Cardiac fibroblast (primary cell): ENCODE data around the gene RYR1.

Source experiments
- DNase-seq, 2 donors: peaks; one replicate each; pipeline versions ENCODE4 v3.0.0 to v3.0.0-alpha.2; 2010; ENCODE audit warnings: low read depth in 2 of 2
- H3K4me3 ChIP-seq, 2 donors: replicated peaks in 1 of 2; 1 replicate in 1 of 2; 2 replicates in 1 of 2; pipeline ENCODE4 v1.5.1; 2011; ENCODE audit warnings: low read depth in 2 of 2, low read length in 2 of 2, mild to moderate bottlenecking in 2 of 2, moderate library complexity in 1 of 2
- TF ChIP-seq, protein P1 (sequence below): IDR thresholded peaks from one replicate; pipeline ENCODE4 v1.5.1; 2011; ENCODE audit warnings: low read depth, mild to moderate bottlenecking, low read length, inconsistent platforms

The RYR1 gene

DNA sequence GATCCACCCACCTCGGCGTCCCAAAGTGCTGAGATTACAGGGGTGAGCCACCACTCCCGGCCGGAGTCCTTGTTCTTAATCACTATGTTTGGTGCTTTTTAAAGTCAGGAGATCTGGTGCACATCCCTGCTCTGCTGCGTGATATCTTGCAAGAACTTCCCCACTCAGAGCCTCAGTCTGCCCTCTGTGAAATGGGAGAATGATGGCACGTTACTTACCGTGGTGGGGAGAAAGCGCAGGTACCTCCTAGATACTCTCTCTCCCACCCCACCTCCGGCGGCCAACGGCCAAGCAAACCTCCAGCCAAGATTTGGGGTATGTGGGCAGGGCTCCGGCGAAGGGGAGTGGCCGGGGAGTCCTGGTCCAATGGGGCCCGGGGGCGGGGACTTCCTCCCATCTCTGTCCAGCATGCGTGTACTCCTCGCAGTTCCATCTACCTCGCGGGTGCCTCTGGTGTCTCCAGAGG, at the start of gene RYR1:
RYR1 (plus strand) TSS at position 424 of the 466 bp plus-strand sequence. CDS start 139 bp downstream, outside the sequence.
- DNase-seq, result peak in 1 of 2 donors; percentile 26
- H3K4me3 ChIP-seq, result no peak within 1 kb of the TSS
- TF ChIP-seq, protein P1, sequence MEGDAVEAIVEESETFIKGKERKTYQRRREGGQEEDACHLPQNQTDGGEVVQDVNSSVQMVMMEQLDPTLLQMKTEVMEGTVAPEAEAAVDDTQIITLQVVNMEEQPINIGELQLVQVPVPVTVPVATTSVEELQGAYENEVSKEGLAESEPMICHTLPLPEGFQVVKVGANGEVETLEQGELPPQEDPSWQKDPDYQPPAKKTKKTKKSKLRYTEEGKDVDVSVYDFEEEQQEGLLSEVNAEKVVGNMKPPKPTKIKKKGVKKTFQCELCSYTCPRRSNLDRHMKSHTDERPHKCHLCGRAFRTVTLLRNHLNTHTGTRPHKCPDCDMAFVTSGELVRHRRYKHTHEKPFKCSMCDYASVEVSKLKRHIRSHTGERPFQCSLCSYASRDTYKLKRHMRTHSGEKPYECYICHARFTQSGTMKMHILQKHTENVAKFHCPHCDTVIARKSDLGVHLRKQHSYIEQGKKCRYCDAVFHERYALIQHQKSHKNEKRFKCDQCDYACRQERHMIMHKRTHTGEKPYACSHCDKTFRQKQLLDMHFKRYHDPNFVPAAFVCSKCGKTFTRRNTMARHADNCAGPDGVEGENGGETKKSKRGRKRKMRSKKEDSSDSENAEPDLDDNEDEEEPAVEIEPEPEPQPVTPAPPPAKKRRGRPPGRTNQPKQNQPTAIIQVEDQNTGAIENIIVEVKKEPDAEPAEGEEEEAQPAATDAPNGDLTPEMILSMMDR, result no peak

DNA sequence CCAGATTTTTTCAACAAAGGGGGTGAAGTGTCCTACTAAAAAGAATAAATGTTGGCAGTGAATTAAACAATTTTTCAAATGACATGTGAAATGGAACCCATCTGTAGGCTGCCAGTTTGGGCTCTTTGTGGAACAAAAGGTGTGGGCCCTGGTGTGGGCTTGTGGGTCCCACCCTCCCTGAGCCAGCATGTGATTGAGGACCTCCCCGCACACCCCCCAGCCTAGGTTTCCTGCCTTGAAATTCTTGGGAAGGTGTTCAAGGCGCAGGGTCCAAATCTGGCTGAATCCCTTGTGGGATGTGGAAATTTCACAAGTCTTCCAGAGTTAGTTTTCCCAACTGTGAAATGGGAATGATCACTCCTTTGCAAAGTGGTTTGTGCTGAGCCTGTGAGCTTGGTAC, 49.7 kb upstream of the RYR1 start:
- no peak for DNase-seq
- TF ChIP-seq, protein P1, result no peak
- no peak overlapping the region for H3K4me3 ChIP-seq

DNA sequence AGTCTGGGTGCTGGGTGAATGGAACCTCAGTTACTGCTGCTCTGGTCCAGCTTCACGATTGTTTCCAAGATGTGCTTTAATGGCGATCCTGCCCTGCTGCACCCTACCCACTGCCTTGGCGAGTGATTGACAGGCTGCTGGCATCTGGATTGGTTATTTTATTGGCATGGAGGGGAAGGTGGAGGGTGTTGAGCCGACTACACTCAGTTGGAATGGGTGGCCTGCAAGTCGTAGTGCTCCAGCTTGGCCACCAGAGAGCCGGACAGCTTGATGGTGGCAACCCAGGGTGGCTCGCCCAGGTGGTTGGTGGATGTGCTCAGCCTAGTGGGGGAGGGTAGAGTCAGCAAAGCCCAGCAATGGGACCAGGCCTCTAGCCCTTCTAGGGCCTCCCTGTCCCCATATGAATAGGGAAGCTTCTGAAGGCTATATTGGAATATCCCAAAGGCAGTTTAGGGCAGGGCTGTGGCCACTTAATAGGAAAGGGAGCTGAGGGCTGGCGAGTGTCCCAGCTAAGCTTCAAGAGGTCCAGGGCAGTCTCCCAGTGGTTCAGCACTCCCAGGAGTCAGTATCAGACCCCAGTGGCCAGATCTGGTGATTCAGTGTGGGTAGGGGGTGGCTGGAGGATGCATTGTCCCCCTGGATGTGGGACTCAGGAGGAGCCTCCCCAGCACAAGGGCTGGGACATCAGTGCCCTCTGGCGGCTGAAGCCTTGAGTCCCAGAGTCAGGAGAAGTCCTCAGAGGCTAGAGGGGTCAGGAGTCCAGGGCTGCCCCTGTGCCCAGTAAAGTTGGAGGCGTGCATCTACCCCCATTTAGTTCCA, 49.1 kb upstream of the RYR1 start:
- no peak overlapping the region for H3K4me3 ChIP-seq
- TF ChIP-seq, protein P1, result peak; percentile 55
- peak; percentile 34 to 39 for DNase-seq

DNA sequence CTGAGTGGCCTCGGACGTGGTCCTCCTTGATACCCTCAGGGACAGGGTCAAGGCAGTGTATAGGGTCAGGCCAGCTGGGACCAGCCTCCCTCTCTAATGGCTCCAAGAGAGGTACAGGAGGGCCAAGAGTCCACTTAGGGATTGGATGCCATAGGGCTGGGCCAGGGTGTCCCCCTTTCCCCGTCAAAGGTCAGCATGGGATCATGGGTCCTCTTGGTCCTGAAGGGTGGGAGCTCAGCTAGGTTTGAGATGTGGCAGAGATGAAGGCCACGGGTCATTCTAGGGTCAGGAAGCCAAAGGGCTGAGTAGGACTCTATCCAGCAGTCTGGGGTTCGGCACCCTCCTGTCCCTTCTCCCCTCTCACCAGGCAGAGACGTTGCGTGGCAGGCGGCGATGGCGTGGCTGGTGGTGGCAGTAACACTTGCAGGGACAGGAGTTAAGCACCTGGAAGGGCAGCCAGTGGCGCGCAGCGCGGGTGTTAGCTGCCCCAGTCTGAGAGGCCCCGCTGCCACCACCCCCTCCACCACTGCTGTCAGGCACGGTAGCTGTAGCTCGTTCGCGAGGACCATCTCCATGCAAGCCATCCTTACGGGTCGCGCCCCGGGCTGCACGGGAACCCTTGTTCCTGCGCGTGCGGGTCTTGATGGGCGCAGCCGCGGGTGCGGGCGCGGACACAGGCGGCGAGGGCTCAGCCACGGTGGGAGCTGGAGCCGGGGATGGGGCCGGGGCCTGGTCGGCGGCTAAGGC, 48.3 kb upstream of the RYR1 start:
- DNase-seq, result no peak
- H3K4me3 ChIP-seq, result no peak overlapping the region
- TF ChIP-seq, protein P1, result no peak

DNA sequence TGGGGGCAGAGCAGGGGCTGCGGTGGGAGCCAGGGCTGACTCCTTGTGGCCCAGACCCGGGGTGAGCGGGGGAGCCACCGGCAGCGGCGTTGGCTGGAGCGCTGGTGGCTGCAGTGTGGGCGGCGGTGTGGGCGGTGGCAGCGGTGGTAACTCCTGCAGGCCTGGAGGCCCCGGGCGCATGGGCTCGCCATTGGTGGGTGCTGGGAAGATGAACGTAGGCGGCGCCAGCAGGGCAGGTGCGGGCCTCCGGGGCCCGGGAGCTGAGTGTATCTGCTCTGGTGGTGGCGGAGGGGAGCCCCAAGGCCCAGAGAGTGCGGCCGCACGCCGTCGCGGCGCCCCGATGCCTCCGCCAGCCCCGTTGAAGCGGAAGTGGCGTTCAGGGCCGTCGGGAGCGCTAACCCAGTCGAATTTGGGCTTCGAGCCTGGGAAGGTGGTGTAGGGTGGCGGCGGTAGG, 47.7 kb upstream of the RYR1 start:
- DNase-seq, result no peak
- TF ChIP-seq, protein P1, result no peak
- no peak overlapping the region for H3K4me3 ChIP-seq

DNA sequence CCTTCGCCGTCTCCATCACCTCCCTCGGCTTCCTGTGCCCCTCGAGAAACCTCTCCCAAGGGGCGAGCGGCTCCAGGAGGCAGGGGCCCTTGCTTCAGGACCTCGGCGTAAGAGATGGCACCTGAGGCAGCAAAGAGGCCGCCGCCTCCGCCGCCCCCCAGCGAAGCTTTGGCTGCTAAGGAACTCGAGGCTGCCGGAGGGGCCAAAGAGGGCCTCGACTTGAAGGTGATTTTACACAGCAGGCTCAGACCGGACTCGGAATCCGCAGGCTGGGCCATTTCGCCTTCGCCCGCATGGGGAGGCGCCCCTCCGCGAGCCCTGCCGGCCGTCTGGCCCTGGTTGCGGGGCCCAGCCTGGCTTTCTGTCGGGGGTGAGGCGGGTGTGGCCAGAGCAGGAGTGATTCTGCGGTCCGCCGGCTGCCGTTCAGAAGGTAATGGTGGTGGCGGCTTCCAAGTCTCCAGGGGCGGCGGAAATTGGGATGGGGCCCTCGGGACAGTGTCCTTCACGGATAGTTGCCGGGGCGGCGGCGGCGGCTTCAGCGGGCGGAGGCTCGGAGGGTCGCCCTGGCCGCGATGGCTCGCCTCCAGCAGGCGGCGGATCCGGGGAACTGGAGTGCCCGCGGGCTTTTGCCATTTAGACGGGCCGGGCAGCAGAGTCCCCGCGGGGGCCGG, 47.1 kb upstream of the RYR1 start:
- DNase-seq, result no peak
- TF ChIP-seq, protein P1, result no peak
- no peak overlapping the region for H3K4me3 ChIP-seq
